Fibroblast of mammary gland (primary cell): ENCODE results near the gene MUS81.
"Not testable (repeated sequence)": the region's sequence is repeated elsewhere in the genome, so short reads cannot be mapped to it uniquely, and the experiment has no call there.

Experiments
- DNase-seq: peaks from one replicate; pipeline ENCODE4 v3.0.0-alpha.2; 2010; ENCODE audit warnings: low read depth
- H3K4me3 ChIP-seq: 2 replicates; pipeline ENCODE4 v1.5.1; 2011; ENCODE audit warnings: low read depth, mild to moderate bottlenecking, low read length, moderate library complexity; ENCODE audit not compliant: control insufficient read depth
- TF ChIP-seq, protein P1 (sequence below): conservative IDR thresholded peaks from 2 replicates; pipeline ENCODE4 v1.5.1; 2011; ENCODE audit warnings: low read depth, low read length, inconsistent platforms; ENCODE audit not compliant: control insufficient read depth, insufficient read depth

MUS81 gene

DNA sequence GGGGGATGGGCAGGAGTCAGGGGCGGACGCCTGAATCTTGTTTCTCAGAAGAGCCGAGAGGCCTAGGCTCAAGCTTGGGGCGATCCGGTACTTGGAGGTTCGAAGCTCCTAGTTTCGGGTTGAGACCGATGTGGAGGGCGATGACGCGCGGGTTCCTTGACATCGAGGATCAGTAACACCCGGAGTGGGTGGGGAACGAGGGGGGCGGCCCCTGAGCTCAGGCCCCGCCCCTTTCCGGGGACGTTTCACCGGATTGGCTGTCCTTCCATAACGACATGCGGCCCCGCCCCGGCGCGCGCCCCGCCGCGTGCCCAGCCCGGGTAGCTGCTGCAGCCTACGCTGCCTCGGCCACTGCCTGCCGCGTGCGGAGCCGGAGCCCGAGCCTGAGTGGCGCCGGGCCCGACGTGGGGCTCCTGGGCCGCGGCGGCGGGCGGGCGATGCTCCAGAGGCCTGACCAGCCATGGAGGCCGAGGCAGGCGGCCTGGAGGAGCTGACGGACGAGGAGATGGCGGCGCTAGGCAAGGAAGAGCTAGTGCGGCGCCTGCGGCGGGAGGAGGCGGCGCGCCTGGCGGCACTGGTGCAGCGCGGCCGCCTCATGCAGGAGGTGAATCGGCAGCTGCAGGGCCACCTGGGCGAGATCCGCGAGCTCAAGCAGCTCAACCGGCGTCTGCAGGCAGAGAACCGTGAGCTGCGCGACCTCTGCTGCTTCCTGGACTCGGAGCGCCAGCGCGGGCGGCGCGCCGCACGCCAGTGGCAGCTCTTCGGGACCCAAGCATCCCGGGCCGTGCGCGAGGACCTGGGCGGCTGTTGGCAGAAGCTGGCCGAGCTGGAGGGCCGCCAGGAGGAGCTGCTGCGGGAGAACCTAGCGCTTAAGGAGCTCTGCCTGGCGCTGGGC, 30.3 kb downstream of the MUS81 start, which contains the start of gene CCDC85B:
Gene CCDC85B, plus strand, starts transcription at position 350 of the 895 bp plus-strand sequence. Its CDS starts 111 bp downstream, at position 461.
- TF ChIP-seq, protein P1, sequence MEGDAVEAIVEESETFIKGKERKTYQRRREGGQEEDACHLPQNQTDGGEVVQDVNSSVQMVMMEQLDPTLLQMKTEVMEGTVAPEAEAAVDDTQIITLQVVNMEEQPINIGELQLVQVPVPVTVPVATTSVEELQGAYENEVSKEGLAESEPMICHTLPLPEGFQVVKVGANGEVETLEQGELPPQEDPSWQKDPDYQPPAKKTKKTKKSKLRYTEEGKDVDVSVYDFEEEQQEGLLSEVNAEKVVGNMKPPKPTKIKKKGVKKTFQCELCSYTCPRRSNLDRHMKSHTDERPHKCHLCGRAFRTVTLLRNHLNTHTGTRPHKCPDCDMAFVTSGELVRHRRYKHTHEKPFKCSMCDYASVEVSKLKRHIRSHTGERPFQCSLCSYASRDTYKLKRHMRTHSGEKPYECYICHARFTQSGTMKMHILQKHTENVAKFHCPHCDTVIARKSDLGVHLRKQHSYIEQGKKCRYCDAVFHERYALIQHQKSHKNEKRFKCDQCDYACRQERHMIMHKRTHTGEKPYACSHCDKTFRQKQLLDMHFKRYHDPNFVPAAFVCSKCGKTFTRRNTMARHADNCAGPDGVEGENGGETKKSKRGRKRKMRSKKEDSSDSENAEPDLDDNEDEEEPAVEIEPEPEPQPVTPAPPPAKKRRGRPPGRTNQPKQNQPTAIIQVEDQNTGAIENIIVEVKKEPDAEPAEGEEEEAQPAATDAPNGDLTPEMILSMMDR: no peak
- peak; percentile 95 for DNase-seq
- H3K4me3 ChIP-seq: peak within 1 kb of the TSS; percentile 61

GRCh38 chr11:65891219-65892136, 31.2 kb downstream of the MUS81 start:
- H3K4me3 ChIP-seq: peak overlapping the region; percentile 49
- TF ChIP-seq, protein P1: peak; percentile 17
- peak; percentile 47 for DNase-seq

DNA sequence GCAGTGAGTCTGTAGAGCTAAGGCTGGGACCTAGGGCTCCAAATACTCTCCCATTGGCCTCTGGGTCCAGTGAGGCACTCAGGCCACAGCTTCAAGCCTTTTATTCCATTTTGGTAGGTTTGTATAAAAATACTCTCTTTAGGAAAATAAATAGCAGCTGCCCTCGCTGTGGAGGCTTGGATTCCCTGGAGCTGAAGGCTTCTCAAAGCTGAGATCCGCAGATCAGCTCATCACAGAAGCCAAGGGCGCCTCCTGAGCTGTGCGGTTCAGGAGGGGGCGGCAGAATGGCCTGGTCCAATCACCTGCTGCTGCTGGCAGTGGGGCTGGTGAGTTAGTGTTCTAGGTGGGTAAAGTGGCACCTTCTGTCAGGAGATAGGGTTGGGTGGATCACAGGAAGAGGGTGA, 31.9 kb downstream of the MUS81 start:
- DNase-seq: not testable (repeated sequence)
- peak overlapping the region; percentile 49 for H3K4me3 ChIP-seq

- peak overlapping the region; percentile 49 for H3K4me3 ChIP-seq
- no peak for DNase-seq
- TF ChIP-seq, protein P1: no peak
Observed at GRCh38 chr11:65892661-65893317, 32.6 kb downstream of the MUS81 start.

- no peak for DNase-seq
- TF ChIP-seq, protein P1: peak; percentile 4
- H3K4me3 ChIP-seq: peak overlapping the region; percentile 4
Observed at GRCh38 chr11:65894034-65894591, 33.9 kb downstream of the MUS81 start.

DNA sequence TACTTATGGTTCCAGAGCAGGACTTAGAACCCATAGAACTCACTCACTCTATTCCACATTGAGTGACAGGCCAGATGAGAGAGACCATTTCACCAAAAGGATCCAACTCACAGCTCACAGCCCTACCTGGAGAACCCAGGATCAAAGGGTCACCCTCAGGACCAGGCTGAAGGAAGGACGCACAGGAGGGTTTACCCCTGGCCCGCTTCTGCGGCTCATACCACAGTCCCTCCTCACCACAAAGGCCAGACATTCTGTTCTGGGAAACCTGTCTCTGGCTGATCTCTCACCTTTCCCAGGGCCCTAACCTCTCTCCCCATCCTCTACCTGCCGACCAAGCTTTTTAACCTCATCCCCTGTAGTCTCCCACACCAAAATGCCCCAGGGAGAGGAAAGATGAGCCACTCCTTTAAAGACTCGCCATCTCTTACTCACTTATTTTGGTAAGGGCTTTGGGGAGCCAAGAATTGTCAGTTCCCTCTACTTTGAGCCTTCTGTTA, 35.3 kb downstream of the MUS81 start:
- TF ChIP-seq, protein P1: no peak
- DNase-seq: no peak
- H3K4me3 ChIP-seq: peak overlapping the region; percentile 92
